ENCODE results near the gene RNF144B. TPM values are rescaled to one million over a fixed set of nuclear protein-coding genes. Genes with fewer than 3 reads are reported as not detected.

The RNF144B gene
- total RNA-seq, 6 experiments from 2014 or later, result 7.6 to 19.1 (median 10.2) TPM

DNA sequence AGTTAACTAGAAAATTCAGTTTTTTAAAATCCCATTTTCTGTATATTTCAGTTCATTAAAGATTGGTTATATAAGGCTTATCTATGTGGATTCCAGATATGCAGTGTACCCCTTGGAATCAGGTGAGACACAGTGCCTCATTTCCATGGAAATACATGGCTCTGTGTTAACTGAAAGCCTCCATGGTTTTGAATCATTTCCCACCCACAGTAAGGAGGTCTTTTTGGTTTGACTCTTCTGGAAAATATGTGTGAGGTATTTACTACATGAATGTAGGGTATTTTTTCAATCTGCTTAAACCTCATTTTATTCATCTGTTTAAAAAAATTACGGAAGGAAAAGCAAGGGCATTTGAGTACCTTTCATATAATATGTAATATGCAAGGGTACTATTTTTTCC, 25.5 kb downstream of the RNF144B start:
- intact Hi-C loops (cut with DNase I), result no loop called here
- no peaks in the 10 kb centered on the region for H3K36me3 ChIP-seq
- no peak overlapping the region for H3K4me3 ChIP-seq
- WGBS (ENCODE audit: insufficient coverage, low coverage, low lambda C conversion rate, missing lambda C conversion rate), result no CpG with 5 or more reads among the region's 1 CpG
- no peaks in the 10 kb centered on the region for H3K27me3 ChIP-seq
- no peaks in the 10 kb centered on the region for H3K4me1 ChIP-seq
- peak overlapping the region in 1 of 3 donors; percentile 5 for H3K27ac ChIP-seq
- no peak for TF ChIP-seq POLR2A (IDR thresholded peaks at IDR 0.05)
- TF ChIP-seq, protein P1, sequence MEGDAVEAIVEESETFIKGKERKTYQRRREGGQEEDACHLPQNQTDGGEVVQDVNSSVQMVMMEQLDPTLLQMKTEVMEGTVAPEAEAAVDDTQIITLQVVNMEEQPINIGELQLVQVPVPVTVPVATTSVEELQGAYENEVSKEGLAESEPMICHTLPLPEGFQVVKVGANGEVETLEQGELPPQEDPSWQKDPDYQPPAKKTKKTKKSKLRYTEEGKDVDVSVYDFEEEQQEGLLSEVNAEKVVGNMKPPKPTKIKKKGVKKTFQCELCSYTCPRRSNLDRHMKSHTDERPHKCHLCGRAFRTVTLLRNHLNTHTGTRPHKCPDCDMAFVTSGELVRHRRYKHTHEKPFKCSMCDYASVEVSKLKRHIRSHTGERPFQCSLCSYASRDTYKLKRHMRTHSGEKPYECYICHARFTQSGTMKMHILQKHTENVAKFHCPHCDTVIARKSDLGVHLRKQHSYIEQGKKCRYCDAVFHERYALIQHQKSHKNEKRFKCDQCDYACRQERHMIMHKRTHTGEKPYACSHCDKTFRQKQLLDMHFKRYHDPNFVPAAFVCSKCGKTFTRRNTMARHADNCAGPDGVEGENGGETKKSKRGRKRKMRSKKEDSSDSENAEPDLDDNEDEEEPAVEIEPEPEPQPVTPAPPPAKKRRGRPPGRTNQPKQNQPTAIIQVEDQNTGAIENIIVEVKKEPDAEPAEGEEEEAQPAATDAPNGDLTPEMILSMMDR (IDR thresholded peaks at IDR 0.05), result no peak
- no peak for DNase-seq
- no peaks in the 10 kb centered on the region for H3K9me3 ChIP-seq
- no peak for ATAC-seq

DNA sequence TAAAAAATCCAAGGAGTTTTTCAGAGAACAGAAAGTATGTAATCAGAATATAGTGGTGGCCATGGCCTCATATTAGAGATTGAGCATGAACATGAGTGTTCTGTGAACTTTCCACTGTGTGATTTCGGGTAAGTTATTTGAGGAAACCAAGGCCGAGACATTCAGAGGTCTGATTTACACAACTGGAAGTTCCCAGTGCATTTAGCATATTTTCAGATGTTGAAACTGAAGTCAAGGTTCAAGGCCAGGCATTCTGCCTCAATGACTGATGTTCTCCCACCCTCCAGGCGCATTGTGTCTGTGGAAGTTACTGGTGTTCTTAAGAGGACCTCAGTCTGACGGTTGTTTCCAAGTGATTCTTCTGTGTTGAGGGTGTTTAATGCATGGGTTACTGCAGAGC, 26.2 kb downstream of the RNF144B start:
- H3K27me3 ChIP-seq, result no peaks in the 10 kb centered on the region
- no peak for DNase-seq
- no peak overlapping the region for H3K27ac ChIP-seq
- no peak overlapping the region for H3K4me3 ChIP-seq
- no peaks in the 10 kb centered on the region for H3K4me1 ChIP-seq
- intact Hi-C loops (cut with DNase I), result no loop called here
- ATAC-seq, result peak in 3 of 4 donors; percentile 13 to 44 (median 40)
- H3K36me3 ChIP-seq, result no peaks in the 10 kb centered on the region
- no peaks in the 10 kb centered on the region for H3K9me3 ChIP-seq
- WGBS (ENCODE audit: insufficient coverage, low coverage, low lambda C conversion rate, missing lambda C conversion rate), result 60% methylated on average over 3 of the region's 4 CpGs
- TF ChIP-seq, protein P1 (IDR thresholded peaks at IDR 0.05), result no peak
- no peak for TF ChIP-seq POLR2A (IDR thresholded peaks at IDR 0.05)

DNA sequence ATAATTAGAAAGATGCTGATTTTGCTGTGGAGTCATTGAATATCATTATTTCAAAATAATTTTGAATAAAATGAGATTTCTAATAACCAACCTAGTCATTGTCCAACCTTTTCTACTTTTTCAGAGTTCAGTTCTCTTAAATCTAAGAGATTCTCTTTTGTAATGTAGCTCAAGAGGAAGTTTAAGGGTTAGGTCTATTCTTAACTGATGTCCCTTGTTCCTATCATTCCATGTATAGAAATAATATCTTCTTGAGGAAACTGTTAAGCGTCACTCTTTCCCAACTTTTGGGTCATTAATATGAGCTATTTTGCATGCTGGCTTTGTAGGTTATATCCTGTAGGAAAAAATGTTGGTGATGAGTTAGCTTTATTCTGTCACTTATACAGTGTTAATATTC, 27.0 kb downstream of the RNF144B start:
- Histone ChIP-seq H3K27me3 (no peaks in the 10 kb centered on the region), H3K4me3 (no peak overlapping the region), H3K36me3 (no peaks in the 10 kb centered on the region), H3K27ac (no peak overlapping the region), H3K4me1 (no peaks in the 10 kb centered on the region), H3K9me3 (no peaks in the 10 kb centered on the region)
- peak in 1 of 4 donors; percentile 28 for ATAC-seq
- 61% methylated on average over 1 of the region's 1 CpG for WGBS (ENCODE audit: insufficient coverage, low coverage, low lambda C conversion rate, missing lambda C conversion rate)
- intact Hi-C loops (cut with DNase I), result no loop called here
- TF ChIP-seq, protein P1 (IDR thresholded peaks at IDR 0.05), result no peak
- no peak for DNase-seq

DNA sequence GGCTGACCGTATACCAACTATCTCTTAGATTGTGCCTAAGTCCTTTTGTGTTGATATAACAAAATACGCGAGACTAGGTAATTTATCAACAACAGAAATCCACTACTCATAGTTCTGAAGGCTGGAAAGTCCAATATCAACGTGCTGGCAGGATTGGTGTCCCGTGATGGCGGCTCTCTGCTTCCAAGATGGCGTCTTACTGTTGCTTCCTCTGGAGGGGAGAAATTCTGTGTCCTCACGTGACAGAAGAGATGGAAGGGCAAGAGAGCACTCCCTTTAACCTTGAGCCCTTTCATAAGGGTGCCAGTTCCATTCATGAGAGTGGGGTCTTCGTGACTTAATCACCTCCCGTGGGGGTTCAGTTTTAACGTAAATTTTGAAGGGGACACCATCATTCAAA, 28.1 kb downstream of the RNF144B start:
- TF ChIP-seq POLR2A (IDR thresholded peaks at IDR 0.05), result no peak
- TF ChIP-seq, protein P1 (IDR thresholded peaks at IDR 0.05), result no peak
- no peaks in the 10 kb centered on the region for H3K27me3 ChIP-seq
- no peak overlapping the region for H3K27ac ChIP-seq
- H3K36me3 ChIP-seq, result no peaks in the 10 kb centered on the region
- WGBS (ENCODE audit: insufficient coverage, low coverage, low lambda C conversion rate, missing lambda C conversion rate), result 94% methylated on average over 3 of the region's 11 CpGs
- ATAC-seq (no peak), DNase-seq (no peak)
- no peaks in the 10 kb centered on the region for H3K4me1 ChIP-seq
- H3K4me3 ChIP-seq, result no peak overlapping the region
- no peaks in the 10 kb centered on the region for H3K9me3 ChIP-seq
- intact Hi-C loops (cut with DNase I), result no loop called here
